ENCODE results near the gene SELENOF. TPM values are rescaled to one million over a fixed set of nuclear protein-coding genes. Genes with fewer than 3 reads are reported as not detected.

SELENOF gene
- total RNA-seq, 1 donor from 2014 or later = 67.0 TPM

DNA sequence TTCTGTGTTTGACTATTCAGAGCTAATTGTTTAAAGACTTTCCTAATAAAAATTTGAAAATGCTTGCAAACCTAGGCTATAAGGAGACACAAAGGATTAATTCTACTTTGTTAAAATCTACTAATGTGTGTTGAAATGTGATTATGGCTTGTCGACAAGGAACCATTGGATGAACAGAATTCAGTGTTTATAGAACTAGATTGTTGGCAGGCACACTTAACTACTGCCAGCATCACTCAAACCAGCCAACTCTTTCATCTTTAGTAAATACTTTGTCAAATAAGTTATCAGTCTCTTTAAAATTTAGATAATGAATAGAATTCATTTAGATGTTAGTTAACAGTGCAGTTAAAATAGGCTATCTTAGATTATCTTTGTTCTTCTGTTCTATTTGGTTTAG lies 28.1 kb upstream of the SELENOF start:
- no peak overlapping the region for H3K4me3 ChIP-seq
- peaks cover under 1% of the 10 kb centered on the region for H3K4me1 ChIP-seq
- no peaks in the 10 kb centered on the region for H3K9me3 ChIP-seq (replicated peaks)
- intact Hi-C loops (cut with micrococcal nuclease) = no loop called here
- TF ChIP-seq, protein P1, sequence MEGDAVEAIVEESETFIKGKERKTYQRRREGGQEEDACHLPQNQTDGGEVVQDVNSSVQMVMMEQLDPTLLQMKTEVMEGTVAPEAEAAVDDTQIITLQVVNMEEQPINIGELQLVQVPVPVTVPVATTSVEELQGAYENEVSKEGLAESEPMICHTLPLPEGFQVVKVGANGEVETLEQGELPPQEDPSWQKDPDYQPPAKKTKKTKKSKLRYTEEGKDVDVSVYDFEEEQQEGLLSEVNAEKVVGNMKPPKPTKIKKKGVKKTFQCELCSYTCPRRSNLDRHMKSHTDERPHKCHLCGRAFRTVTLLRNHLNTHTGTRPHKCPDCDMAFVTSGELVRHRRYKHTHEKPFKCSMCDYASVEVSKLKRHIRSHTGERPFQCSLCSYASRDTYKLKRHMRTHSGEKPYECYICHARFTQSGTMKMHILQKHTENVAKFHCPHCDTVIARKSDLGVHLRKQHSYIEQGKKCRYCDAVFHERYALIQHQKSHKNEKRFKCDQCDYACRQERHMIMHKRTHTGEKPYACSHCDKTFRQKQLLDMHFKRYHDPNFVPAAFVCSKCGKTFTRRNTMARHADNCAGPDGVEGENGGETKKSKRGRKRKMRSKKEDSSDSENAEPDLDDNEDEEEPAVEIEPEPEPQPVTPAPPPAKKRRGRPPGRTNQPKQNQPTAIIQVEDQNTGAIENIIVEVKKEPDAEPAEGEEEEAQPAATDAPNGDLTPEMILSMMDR (IDR thresholded peaks at IDR 0.05; ENCODE audit: borderline replicate concordance) = no peak
- DNase-seq = no peak
- H3K27ac ChIP-seq (replicated peaks) = no peak overlapping the region
- no peaks in the 10 kb centered on the region for H3K27me3 ChIP-seq (ENCODE audit: low read depth)
- no peaks in the 10 kb centered on the region for H3K36me3 ChIP-seq

DNA sequence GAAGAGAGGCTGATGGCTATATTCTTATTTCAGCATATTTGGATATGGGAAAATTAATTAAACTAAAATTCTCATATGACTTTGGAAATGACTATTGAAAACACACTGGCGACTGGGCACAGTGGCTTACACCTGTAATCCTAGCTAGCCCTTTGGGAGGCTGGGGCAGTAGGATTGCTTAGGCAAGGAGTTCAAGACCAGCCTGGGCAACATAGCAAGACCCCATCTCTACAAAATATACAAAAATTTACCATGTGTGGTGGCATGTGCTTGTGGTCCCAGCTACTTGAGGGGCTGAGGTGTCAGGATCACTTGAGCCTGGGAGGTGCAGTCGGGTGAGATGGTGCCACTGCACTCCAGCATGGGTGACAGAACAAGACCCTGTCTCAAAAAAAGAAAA lies 26.7 kb upstream of the SELENOF start:
- H3K9me3 ChIP-seq (replicated peaks) = no peaks in the 10 kb centered on the region
- H3K27ac ChIP-seq (replicated peaks) = no peak overlapping the region
- no peak for DNase-seq
- TF ChIP-seq, protein P1 (IDR thresholded peaks at IDR 0.05; ENCODE audit: borderline replicate concordance) = no peak
- no peaks in the 10 kb centered on the region for H3K36me3 ChIP-seq
- no peaks in the 10 kb centered on the region for H3K27me3 ChIP-seq (ENCODE audit: low read depth)
- intact Hi-C loops (cut with micrococcal nuclease) = no loop called here
- no peak overlapping the region for H3K4me3 ChIP-seq
- H3K4me1 ChIP-seq = no peaks in the 10 kb centered on the region

DNA sequence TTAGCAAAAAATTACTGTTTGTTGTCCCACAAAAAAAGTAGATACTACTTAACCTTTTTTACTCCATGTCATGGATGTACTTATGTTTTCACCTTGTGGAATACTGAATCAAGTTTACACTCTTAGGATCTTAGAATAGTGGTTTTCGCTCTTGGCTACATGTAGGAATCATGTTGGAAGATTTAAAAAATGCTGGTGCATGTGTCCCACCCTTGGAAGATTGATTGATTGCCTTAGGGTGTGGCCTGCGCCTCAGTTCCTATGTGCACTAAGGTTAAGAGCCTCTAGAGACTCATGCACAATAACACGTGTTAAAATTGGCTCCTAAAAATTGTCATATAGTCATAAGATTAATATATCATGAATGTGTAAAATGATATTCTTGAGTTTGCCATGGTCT lies 25.5 kb upstream of the SELENOF start:
- H3K27me3 ChIP-seq (ENCODE audit: low read depth) = no peaks in the 10 kb centered on the region
- intact Hi-C loops (cut with micrococcal nuclease) = no loop called here
- H3K36me3 ChIP-seq = no peaks in the 10 kb centered on the region
- no peak for DNase-seq
- H3K9me3 ChIP-seq (replicated peaks) = no peaks in the 10 kb centered on the region
- no peak overlapping the region for H3K27ac ChIP-seq (replicated peaks)
- H3K4me1 ChIP-seq = no peaks in the 10 kb centered on the region
- TF ChIP-seq, protein P1 (IDR thresholded peaks at IDR 0.05; ENCODE audit: borderline replicate concordance) = no peak
- no peak overlapping the region for H3K4me3 ChIP-seq

DNA sequence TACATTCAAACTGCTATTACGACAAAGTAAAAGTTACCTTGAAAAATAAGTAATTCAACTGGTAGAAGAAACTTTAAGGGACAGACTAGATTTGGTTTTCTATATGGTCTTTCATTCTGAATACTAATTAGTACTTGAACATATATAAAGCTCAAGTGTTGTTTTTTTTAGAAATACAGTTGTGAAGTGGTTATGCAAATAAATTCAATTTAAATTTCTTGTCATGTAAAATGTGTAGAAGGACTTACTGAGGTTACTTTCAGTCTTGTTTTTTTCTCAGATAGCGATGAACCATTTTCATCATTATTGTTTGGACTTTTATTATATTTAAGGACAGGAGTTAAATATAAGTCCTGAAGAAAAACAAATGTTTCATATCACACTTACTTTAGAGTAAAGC lies 24.9 kb upstream of the SELENOF start:
- H3K36me3 ChIP-seq = no peaks in the 10 kb centered on the region
- H3K27me3 ChIP-seq (ENCODE audit: low read depth) = no peaks in the 10 kb centered on the region
- intact Hi-C loops (cut with micrococcal nuclease) = no loop called here
- TF ChIP-seq, protein P1 (IDR thresholded peaks at IDR 0.05; ENCODE audit: borderline replicate concordance) = no peak
- no peak for DNase-seq
- H3K4me3 ChIP-seq = no peak overlapping the region
- H3K9me3 ChIP-seq (replicated peaks) = no peaks in the 10 kb centered on the region
- no peaks in the 10 kb centered on the region for H3K4me1 ChIP-seq
- H3K27ac ChIP-seq (replicated peaks) = no peak overlapping the region

DNA sequence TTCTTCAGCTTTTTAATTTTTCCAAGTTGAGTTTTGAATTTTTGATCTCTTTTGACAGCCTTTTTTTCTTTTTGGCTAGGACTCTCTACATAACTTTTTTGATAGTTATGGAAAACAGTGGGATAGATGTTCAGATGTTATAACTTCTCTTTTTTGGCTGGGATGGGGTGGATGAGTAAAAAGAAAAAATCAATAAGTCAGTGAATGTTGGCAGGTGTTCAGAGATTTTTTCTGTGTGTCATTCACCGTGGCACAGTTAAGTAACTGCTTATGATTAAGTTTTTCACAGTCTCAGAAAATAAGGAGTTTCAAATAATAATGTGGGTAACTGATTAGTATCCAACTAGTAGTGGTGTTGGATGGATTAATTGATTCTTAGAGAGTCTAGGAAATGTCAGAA lies 24.5 kb upstream of the SELENOF start:
- no peaks in the 10 kb centered on the region for H3K27me3 ChIP-seq (ENCODE audit: low read depth)
- no peaks in the 10 kb centered on the region for H3K36me3 ChIP-seq
- no peak for DNase-seq
- no peak overlapping the region for H3K27ac ChIP-seq (replicated peaks)
- no peak overlapping the region for H3K4me3 ChIP-seq
- intact Hi-C loops (cut with micrococcal nuclease) = no loop called here
- TF ChIP-seq, protein P1 (IDR thresholded peaks at IDR 0.05; ENCODE audit: borderline replicate concordance) = no peak
- no peaks in the 10 kb centered on the region for H3K9me3 ChIP-seq (replicated peaks)
- no peaks in the 10 kb centered on the region for H3K4me1 ChIP-seq
